ENCODE results near the gene PRDM5. TPM values are rescaled to one million over a fixed set of nuclear protein-coding genes. Genes with fewer than 3 reads are reported as not detected.

PRDM5 gene
- total and polyA plus RNA-seq, 9 of the 15 experiments (the other 6 are each of a cell fraction or from before 2014, with no cell fraction given): not detected

DNA sequence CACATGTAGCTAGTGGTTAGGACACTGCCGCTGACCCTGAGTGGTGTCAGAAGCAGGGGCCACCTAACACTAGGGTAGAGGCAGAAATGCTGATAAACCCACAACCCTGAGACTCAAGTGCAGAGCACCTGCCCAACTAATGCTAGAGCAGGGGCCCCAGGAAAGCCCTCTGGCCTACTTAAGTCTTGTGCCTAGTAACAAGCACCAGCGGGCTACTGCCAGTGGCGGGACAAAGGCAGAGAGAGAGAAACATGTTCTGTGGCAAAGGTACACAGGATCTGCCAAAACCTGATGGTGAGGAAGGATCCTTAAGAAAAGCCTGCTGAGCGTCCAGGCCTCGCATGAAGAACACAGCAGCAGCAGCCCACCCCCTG is 172.4 kb downstream of the PRDM5 start:
- Histone ChIP-seq H3K9me1 (ENCODE audit: control insufficient read depth, insufficient read depth, low read length) (no peaks in the 10 kb centered on the region), H3K4me1 (replicated peaks in 1 of 2; ENCODE audit: control insufficient read depth in 2 of 2, insufficient read depth in 2 of 2, low read length in 2 of 2) (no peaks in the 10 kb centered on the region), H3K36me3 (ENCODE audit: control insufficient read depth, insufficient read depth, low read length) (no peaks in the 10 kb centered on the region), H4K20me1 (replicated peaks; ENCODE audit: control insufficient read depth, insufficient read depth, low read length) (no peaks in the 10 kb centered on the region), H3K9ac (ENCODE audit: insufficient read depth in 1 of 2, low read depth in 2 of 2, low read length in 2 of 2) (no peak overlapping the region), H3K4me2 (ENCODE audit: insufficient read depth, low read length) (no peak overlapping the region), H3K79me2 (ENCODE audit: control insufficient read depth, insufficient read depth, low read length) (no peaks in the 10 kb centered on the region), H3K27me3 (ENCODE audit: control insufficient read depth in 2 of 2, insufficient read depth in 2 of 2, low read length in 2 of 2) (no peaks in the 10 kb centered on the region), H3K9me3 (replicated peaks; ENCODE audit: control insufficient read depth, insufficient read depth, low read depth, low read length) (no peaks in the 10 kb centered on the region), H3K27ac (ENCODE audit: extremely low read depth, low read depth, low read length) (no peak overlapping the region), H2AFZ (ENCODE audit: low read depth, low read length) (no peak overlapping the region), H3K4me3 (no peak overlapping the region)
- ChIA-PET CTCF (ENCODE audit: low intra/inter-chr PET ratio) (no interaction called here), POLR2A (no interaction called here)
- no peak for TF ChIP-seq PKNOX1 (IDR thresholded peaks at IDR 0.05)
- TF ChIP-seq XRCC3 (IDR thresholded peaks at IDR 0.05): no peak
- TF ChIP-seq TSC22D4 (tag; IDR thresholded peaks at IDR 0.05): no peak
- BruUV-seq (replicated peaks): no TSS peak
- ATAC-seq (no peak), FAIRE-seq (no peak), DNase-seq (ENCODE audit: extremely low read depth in 1 of 4, low spot score in 3 of 4) (no peak)
- 4% methylated on average over 5 of the region's 5 CpGs for WGBS (ENCODE audit: insufficient coverage, low coverage, missing lambda C conversion rate)
- intact Hi-C loops (cut with micrococcal nuclease): no loop called here
- in situ Hi-C loops (cut with MboI): no loop called here

DNA sequence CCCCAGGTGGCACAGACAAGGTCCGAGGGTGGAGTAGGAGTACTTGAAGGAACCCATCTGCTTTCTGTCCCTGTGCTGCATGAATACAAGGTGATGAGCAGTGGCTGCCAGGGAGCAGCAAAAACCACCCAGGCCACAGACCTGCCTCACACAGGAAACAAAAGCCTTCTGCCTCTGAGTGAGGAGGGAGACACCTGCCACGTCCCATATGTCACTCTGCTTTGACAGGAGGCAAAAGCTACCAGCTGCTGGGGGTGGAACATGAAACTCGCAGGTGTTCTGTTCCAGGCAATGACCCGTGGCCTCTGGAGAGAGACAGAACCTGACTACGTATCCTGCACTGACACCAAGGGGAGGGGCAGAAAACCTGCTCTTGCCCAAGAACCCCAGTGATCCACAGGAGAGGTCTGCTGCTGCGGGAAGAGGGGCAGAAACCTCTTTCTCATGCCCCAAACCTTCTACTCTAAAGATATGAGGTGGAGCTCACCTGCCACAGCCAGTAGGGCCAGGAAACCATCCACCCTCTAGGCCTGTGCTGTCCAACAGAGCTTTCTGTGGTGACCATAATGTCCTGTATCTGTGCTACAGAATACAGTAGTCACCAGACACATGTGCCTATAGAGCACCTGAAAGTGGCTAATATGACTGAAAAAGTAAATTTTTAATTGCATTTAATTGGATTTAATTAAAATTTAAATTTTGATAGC is 172.9 kb downstream of the PRDM5 start:
- ChIA-PET POLR2A (no interaction called here), CTCF (ENCODE audit: low intra/inter-chr PET ratio) (no interaction called here)
- DNase-seq (ENCODE audit: extremely low read depth in 1 of 4, low spot score in 3 of 4) (no peak), FAIRE-seq (no peak), ATAC-seq (no peak)
- H3K4me2 ChIP-seq (ENCODE audit: insufficient read depth, low read length): no peak overlapping the region
- H3K9ac ChIP-seq (ENCODE audit: insufficient read depth in 1 of 2, low read depth in 2 of 2, low read length in 2 of 2): no peak overlapping the region
- no peaks in the 10 kb centered on the region for H3K4me1 ChIP-seq (replicated peaks in 1 of 2; ENCODE audit: control insufficient read depth in 2 of 2, insufficient read depth in 2 of 2, low read length in 2 of 2)
- no peak overlapping the region for H3K4me3 ChIP-seq
- H3K36me3 ChIP-seq (ENCODE audit: control insufficient read depth, insufficient read depth, low read length): no peaks in the 10 kb centered on the region
- H3K9me1 ChIP-seq (ENCODE audit: control insufficient read depth, insufficient read depth, low read length): no peaks in the 10 kb centered on the region
- in situ Hi-C loops (cut with MboI): no loop called here
- BruUV-seq (replicated peaks): no TSS peak
- no peaks in the 10 kb centered on the region for H3K27me3 ChIP-seq (ENCODE audit: control insufficient read depth in 2 of 2, insufficient read depth in 2 of 2, low read length in 2 of 2)
- WGBS (ENCODE audit: insufficient coverage, low coverage, missing lambda C conversion rate): 0% methylated on average over 5 of the region's 6 CpGs
- no peaks in the 10 kb centered on the region for H4K20me1 ChIP-seq (replicated peaks; ENCODE audit: control insufficient read depth, insufficient read depth, low read length)
- H3K27ac ChIP-seq (ENCODE audit: extremely low read depth, low read depth, low read length): no peak overlapping the region
- no peaks in the 10 kb centered on the region for H3K79me2 ChIP-seq (ENCODE audit: control insufficient read depth, insufficient read depth, low read length)
- H2AFZ ChIP-seq (ENCODE audit: low read depth, low read length): no peak overlapping the region
- no peaks in the 10 kb centered on the region for H3K9me3 ChIP-seq (replicated peaks; ENCODE audit: control insufficient read depth, insufficient read depth, low read depth, low read length)
- intact Hi-C loops (cut with micrococcal nuclease): no loop called here
- TF ChIP-seq NELFE (IDR thresholded peaks at IDR 0.05; ENCODE audit: insufficient read depth, insufficient read length) (no peak), PBX2 (CRISPR knock-in tag; IDR thresholded peaks at IDR 0.05; ENCODE audit: low read depth) (no peak), PBX2 (tag; conservative IDR thresholded peaks at IDR 0.05; ENCODE audit: low read depth) (no peak)
- TF ChIP-seq, protein P1, sequence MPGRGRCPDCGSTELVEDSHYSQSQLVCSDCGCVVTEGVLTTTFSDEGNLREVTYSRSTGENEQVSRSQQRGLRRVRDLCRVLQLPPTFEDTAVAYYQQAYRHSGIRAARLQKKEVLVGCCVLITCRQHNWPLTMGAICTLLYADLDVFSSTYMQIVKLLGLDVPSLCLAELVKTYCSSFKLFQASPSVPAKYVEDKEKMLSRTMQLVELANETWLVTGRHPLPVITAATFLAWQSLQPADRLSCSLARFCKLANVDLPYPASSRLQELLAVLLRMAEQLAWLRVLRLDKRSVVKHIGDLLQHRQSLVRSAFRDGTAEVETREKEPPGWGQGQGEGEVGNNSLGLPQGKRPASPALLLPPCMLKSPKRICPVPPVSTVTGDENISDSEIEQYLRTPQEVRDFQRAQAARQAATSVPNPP (IDR thresholded peaks at IDR 0.05; ENCODE audit: borderline replicate concordance, insufficient read depth, insufficient read length): no peak
- TF ChIP-seq, protein P2, sequence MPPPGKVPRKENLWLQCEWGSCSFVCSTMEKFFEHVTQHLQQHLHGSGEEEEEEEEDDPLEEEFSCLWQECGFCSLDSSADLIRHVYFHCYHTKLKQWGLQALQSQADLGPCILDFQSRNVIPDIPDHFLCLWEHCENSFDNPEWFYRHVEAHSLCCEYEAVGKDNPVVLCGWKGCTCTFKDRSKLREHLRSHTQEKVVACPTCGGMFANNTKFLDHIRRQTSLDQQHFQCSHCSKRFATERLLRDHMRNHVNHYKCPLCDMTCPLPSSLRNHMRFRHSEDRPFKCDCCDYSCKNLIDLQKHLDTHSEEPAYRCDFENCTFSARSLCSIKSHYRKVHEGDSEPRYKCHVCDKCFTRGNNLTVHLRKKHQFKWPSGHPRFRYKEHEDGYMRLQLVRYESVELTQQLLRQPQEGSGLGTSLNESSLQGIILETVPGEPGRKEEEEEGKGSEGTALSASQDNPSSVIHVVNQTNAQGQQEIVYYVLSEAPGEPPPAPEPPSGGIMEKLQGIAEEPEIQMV (tag; conservative IDR thresholded peaks at IDR 0.05; ENCODE audit: low read depth): no peak
